Endometrial microvascular endothelial cells (primary cell): ENCODE measurements around the gene PLA2G2F. TPM values are rescaled to one million over a fixed set of nuclear protein-coding genes. Genes with fewer than 3 reads are reported as not detected.

Experiments
- in situ Hi-C: cut with HindIII; loops from 2 replicates; pipeline ENCODE4 v1.10.0; 2017; ENCODE audit warnings: low sequenced_read_pairs, low pct_unique_long_range_greater_than_20kb; ENCODE audit errors: inconsistent ontology term
- total RNA-seq: library from RNA; depleted of rRNA; stranded (reverse); fragments of >200 nt; gene quantifications from one replicate; pipeline ENCODE4 v1.2.3, GENCODE V29; 2015; ENCODE audit errors: inconsistent ontology term

Gene PLA2G2F
- total RNA-seq, 1 donor from 2014 or later = not detected

DNA sequence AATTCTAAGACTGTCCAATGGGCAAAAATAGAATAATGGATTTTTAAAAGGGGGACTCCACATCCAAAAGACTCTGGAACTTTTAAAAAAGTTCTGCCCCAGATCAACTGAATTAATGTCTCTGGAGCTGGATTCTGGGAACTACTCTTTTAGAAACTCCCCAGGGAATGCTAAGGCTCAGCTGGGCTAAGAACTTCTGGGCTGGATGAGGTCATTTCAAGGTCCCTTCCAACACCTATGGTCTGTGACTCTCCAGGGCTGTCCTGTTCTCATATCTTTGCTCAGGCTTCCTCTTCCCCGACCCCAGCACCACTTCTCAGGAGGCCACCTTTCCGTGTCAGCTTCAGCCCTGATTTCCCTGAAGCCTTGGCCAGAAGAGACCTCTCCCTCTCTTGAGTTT, 60.7 kb downstream of the PLA2G2F start:
- in situ Hi-C loops = no loop called here

Other genes starting within 250 kb of the PLA2G2F start
- gene PLA2G2E, start 215.7 kb upstream of the PLA2G2F start, total RNA-seq = not detected
- gene PLA2G2A, start 159.7 kb upstream of the PLA2G2F start, total RNA-seq = not detected
- 6.8 TPM for gene PLA2G5, start 69.1 kb upstream of the PLA2G2F start, total RNA-seq
- not detected for gene PLA2G2D, start 19.8 kb upstream of the PLA2G2F start, total RNA-seq
- not detected for gene UBXN10, start 46.8 kb downstream of the PLA2G2F start, total RNA-seq
- not detected for gene PLA2G2C, start 47.2 kb downstream of the PLA2G2F start, total RNA-seq
- not detected for gene VWA5B1, start 151.6 kb downstream of the PLA2G2F start, total RNA-seq